Measurements from ENCODE around the gene NSRP1. TPM values are rescaled to one million over a fixed set of nuclear protein-coding genes. Genes with fewer than 3 reads are reported as not detected.

NSRP1 gene
- total RNA-seq, 1 experiment from 2014 or later, result 22.8 TPM

DNA sequence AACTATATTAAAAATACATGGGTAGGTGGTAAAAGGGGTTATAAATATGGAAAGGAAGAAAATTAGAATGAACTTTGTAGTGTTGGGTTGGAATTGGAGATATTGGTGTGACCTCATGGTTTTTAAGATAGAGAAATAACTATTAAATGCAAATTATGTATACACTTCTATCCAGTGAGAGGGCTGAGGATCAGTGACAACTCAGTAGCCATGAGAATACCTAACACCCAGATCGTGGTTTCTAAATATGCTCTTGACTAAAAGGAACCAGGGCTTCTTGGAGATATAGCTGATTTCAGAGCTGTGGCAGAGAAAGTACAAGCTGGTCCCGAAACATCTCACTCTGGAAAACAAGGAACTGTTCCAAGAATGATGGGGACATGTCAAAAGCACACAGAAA is 74.5 kb downstream of the NSRP1 start:
- POLR2A ChIA-PET, result interaction anchor here (0.6 kb wide), 1 partner anchor 227 kb away, joined by 4 read pairs; no protein-coding TSS in a partner anchor
- no peak for ATAC-seq

DNA sequence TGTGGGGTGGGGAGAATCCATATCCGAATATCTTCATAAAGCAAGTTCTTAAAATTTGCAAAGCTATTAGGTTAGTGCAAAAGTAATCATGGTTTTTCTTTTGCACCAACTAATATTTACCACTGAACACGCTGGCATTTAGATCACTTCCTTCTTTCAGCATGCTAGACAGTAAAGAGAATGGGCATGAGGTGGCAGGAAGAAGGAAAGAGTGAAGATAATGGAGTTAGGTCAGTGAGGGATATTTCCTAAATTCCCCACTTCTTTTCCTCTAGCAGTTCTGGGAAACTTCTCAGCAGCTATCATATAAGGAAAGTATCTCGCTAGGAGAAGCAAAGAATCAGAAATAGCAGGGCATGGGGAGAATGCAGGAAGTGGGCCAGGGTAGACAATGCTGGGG is 79.9 kb downstream of the NSRP1 start:
- DNase-seq (ENCODE audit: low spot score) (no peak), ATAC-seq (no peak)
- no peaks in the 10 kb centered on the region for H3K36me3 Mint-ChIP-seq
- CTCF ChIA-PET, result no interaction called here
- H3K4me1 Mint-ChIP-seq, result no peaks in the 10 kb centered on the region
- no peaks in the 10 kb centered on the region for H3K27me3 Mint-ChIP-seq (ENCODE audit: low read depth)
- H3K4me3 Mint-ChIP-seq, result no peak overlapping the region
- H3K27ac Mint-ChIP-seq, result no peak overlapping the region
- no peaks in the 10 kb centered on the region for H3K9me3 Mint-ChIP-seq
- POLR2A ChIA-PET, result no interaction called here
- TF ChIP-seq ATF1 (CRISPR knock-in tag; IDR thresholded peaks at IDR 0.05) (no peak), ZNF423 (CRISPR knock-in tag; IDR thresholded peaks at IDR 0.05) (no peak), FOXJ3 (CRISPR knock-in tag; IDR thresholded peaks at IDR 0.05; ENCODE audit: borderline replicate concordance) (no peak)

More for the DNA sequence above, 74.5 kb downstream of the NSRP1 start:
- no peaks in the 10 kb centered on the region for H3K27me3 Mint-ChIP-seq (ENCODE audit: low read depth)
- CTCF ChIA-PET, result interaction anchor here (1.0 to 1.6 kb wide), 3 partner anchors 22 to 145 kb away, joined by 3 to 6 read pairs (median 3); no protein-coding TSS in a partner anchor
- no peaks in the 10 kb centered on the region for H3K36me3 Mint-ChIP-seq
- no peaks in the 10 kb centered on the region for H3K9me3 Mint-ChIP-seq
- H3K4me1 Mint-ChIP-seq, result no peaks in the 10 kb centered on the region
- TF ChIP-seq, protein P1, sequence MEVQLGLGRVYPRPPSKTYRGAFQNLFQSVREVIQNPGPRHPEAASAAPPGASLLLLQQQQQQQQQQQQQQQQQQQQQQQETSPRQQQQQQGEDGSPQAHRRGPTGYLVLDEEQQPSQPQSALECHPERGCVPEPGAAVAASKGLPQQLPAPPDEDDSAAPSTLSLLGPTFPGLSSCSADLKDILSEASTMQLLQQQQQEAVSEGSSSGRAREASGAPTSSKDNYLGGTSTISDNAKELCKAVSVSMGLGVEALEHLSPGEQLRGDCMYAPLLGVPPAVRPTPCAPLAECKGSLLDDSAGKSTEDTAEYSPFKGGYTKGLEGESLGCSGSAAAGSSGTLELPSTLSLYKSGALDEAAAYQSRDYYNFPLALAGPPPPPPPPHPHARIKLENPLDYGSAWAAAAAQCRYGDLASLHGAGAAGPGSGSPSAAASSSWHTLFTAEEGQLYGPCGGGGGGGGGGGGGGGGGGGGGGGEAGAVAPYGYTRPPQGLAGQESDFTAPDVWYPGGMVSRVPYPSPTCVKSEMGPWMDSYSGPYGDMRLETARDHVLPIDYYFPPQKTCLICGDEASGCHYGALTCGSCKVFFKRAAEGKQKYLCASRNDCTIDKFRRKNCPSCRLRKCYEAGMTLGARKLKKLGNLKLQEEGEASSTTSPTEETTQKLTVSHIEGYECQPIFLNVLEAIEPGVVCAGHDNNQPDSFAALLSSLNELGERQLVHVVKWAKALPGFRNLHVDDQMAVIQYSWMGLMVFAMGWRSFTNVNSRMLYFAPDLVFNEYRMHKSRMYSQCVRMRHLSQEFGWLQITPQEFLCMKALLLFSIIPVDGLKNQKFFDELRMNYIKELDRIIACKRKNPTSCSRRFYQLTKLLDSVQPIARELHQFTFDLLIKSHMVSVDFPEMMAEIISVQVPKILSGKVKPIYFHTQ (CRISPR knock-in tag; IDR thresholded peaks at IDR 0.05), result no peak
- no peak for TF ChIP-seq ZNF317 (CRISPR knock-in tag; IDR thresholded peaks at IDR 0.05; ENCODE audit: borderline replicate concordance, low read depth)
- no peak for TF ChIP-seq NFE2L1 (CRISPR knock-in tag; IDR thresholded peaks at IDR 0.05)
- TF ChIP-seq ESRRA (CRISPR knock-in tag; IDR thresholded peaks at IDR 0.05; ENCODE audit: borderline replicate concordance), result no peak
- TF ChIP-seq ZNF263 (CRISPR knock-in tag; IDR thresholded peaks at IDR 0.05; ENCODE audit: low read depth), result no peak
- no peak for TF ChIP-seq ZNF121 (CRISPR knock-in tag; IDR thresholded peaks at IDR 0.05)
- TF ChIP-seq ZNF423 (CRISPR knock-in tag; IDR thresholded peaks at IDR 0.05), result no peak
- no peak for TF ChIP-seq OVOL2 (CRISPR knock-in tag; IDR thresholded peaks at IDR 0.05; ENCODE audit: borderline replicate concordance)
- no peak for TF ChIP-seq NR3C1 (CRISPR knock-in tag; conservative IDR thresholded peaks at IDR 0.05; ENCODE audit: low read depth)
- no peak for TF ChIP-seq KAT7 (CRISPR knock-in tag; IDR thresholded peaks at IDR 0.05; ENCODE audit: borderline replicate concordance)
- TF ChIP-seq ZNF232 (CRISPR knock-in tag; IDR thresholded peaks at IDR 0.05), result no peak
- TF ChIP-seq, protein P2, sequence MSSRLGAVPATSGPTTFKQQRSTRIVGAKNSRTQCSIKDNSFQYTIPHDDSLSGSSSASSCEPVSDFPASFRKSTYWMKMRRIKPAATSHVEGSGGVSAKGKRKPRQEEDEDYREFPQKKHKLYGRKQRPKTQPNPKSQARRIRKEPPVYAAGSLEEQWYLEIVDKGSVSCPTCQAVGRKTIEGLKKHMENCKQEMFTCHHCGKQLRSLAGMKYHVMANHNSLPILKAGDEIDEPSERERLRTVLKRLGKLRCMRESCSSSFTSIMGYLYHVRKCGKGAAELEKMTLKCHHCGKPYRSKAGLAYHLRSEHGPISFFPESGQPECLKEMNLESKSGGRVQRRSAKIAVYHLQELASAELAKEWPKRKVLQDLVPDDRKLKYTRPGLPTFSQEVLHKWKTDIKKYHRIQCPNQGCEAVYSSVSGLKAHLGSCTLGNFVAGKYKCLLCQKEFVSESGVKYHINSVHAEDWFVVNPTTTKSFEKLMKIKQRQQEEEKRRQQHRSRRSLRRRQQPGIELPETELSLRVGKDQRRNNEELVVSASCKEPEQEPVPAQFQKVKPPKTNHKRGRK (CRISPR knock-in tag; IDR thresholded peaks at IDR 0.05; ENCODE audit: borderline replicate concordance), result no peak
- no peak for TF ChIP-seq ATF1 (CRISPR knock-in tag; IDR thresholded peaks at IDR 0.05)
- H3K27ac Mint-ChIP-seq, result no peak overlapping the region
- no peak for DNase-seq (ENCODE audit: low spot score)
- no peak overlapping the region for H3K4me3 Mint-ChIP-seq

DNA sequence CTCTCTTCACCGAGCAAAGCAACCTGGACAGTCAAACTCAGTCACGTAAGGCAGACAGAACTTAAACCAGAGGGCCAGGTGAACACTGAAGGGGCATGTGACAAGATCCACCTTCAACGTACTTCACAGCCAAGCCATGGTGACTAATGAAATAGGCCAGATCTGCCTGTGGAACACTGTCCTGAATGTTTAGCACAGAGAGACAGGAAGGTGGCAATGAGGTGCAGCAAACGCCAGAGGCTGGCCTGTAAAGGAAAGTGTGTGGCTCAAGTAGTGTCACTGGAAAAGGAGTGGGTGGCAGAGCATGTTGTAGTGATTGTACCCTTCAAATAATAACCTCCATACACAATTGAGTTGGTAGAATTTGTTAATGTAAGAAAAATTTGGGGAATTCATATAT is 80.8 kb downstream of the NSRP1 start:
- ChIA-PET CTCF (no interaction called here), POLR2A (interaction anchor here (0.6 kb wide), 1 partner anchor 71 kb away, joined by 3 read pairs; no protein-coding TSS in a partner anchor)
- no peaks in the 10 kb centered on the region for H3K9me3 Mint-ChIP-seq
- H3K4me1 Mint-ChIP-seq, result no peaks in the 10 kb centered on the region
- DNase-seq (ENCODE audit: low spot score), result no peak
- no peak overlapping the region for H3K27ac Mint-ChIP-seq
- H3K27me3 Mint-ChIP-seq (ENCODE audit: low read depth), result no peaks in the 10 kb centered on the region
- no peak overlapping the region for H3K4me3 Mint-ChIP-seq
- no peaks in the 10 kb centered on the region for H3K36me3 Mint-ChIP-seq
- no peak for ATAC-seq
- TF ChIP-seq GTF2I (CRISPR knock-in tag; conservative IDR thresholded peaks at IDR 0.05) (no peak), CREB1 (CRISPR knock-in tag; IDR thresholded peaks at IDR 0.05) (no peak), JAZF1 (CRISPR knock-in tag; IDR thresholded peaks at IDR 0.05) (no peak), ELF4 (CRISPR knock-in tag; IDR thresholded peaks at IDR 0.05; ENCODE audit: low read depth) (no peak), ZNF232 (CRISPR knock-in tag; IDR thresholded peaks at IDR 0.05) (no peak), MYBL2 (CRISPR knock-in tag; IDR thresholded peaks at IDR 0.05) (no peak)
- TF ChIP-seq, protein P3, sequence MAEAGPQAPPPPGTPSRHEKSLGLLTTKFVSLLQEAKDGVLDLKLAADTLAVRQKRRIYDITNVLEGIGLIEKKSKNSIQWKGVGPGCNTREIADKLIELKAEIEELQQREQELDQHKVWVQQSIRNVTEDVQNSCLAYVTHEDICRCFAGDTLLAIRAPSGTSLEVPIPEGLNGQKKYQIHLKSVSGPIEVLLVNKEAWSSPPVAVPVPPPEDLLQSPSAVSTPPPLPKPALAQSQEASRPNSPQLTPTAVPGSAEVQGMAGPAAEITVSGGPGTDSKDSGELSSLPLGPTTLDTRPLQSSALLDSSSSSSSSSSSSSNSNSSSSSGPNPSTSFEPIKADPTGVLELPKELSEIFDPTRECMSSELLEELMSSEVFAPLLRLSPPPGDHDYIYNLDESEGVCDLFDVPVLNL (CRISPR knock-in tag; IDR thresholded peaks at IDR 0.05; ENCODE audit: borderline replicate concordance, low read depth), result no peak
- TF ChIP-seq, protein P4, sequence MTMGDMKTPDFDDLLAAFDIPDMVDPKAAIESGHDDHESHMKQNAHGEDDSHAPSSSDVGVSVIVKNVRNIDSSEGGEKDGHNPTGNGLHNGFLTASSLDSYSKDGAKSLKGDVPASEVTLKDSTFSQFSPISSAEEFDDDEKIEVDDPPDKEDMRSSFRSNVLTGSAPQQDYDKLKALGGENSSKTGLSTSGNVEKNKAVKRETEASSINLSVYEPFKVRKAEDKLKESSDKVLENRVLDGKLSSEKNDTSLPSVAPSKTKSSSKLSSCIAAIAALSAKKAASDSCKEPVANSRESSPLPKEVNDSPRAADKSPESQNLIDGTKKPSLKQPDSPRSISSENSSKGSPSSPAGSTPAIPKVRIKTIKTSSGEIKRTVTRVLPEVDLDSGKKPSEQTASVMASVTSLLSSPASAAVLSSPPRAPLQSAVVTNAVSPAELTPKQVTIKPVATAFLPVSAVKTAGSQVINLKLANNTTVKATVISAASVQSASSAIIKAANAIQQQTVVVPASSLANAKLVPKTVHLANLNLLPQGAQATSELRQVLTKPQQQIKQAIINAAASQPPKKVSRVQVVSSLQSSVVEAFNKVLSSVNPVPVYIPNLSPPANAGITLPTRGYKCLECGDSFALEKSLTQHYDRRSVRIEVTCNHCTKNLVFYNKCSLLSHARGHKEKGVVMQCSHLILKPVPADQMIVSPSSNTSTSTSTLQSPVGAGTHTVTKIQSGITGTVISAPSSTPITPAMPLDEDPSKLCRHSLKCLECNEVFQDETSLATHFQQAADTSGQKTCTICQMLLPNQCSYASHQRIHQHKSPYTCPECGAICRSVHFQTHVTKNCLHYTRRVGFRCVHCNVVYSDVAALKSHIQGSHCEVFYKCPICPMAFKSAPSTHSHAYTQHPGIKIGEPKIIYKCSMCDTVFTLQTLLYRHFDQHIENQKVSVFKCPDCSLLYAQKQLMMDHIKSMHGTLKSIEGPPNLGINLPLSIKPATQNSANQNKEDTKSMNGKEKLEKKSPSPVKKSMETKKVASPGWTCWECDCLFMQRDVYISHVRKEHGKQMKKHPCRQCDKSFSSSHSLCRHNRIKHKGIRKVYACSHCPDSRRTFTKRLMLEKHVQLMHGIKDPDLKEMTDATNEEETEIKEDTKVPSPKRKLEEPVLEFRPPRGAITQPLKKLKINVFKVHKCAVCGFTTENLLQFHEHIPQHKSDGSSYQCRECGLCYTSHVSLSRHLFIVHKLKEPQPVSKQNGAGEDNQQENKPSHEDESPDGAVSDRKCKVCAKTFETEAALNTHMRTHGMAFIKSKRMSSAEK (CRISPR knock-in tag; IDR thresholded peaks at IDR 0.05; ENCODE audit: borderline replicate concordance), result no peak
- TF ChIP-seq, protein P5, sequence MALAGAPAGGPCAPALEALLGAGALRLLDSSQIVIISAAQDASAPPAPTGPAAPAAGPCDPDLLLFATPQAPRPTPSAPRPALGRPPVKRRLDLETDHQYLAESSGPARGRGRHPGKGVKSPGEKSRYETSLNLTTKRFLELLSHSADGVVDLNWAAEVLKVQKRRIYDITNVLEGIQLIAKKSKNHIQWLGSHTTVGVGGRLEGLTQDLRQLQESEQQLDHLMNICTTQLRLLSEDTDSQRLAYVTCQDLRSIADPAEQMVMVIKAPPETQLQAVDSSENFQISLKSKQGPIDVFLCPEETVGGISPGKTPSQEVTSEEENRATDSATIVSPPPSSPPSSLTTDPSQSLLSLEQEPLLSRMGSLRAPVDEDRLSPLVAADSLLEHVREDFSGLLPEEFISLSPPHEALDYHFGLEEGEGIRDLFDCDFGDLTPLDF (CRISPR knock-in tag; IDR thresholded peaks at IDR 0.05), result no peak
